ENCODE data around the gene ANKRD13D. TPM values are rescaled to one million over a fixed set of nuclear protein-coding genes. Genes with fewer than 3 reads are reported as not detected.

Gene ANKRD13D
- total RNA-seq, 2 experiments from 2014 or later: 148 to 172 TPM

GRCh38 chr11:67345920-67346819 lies 57.1 kb downstream of the ANKRD13D start:
- no peak overlapping the region for H3K4me3 Mint-ChIP-seq
- DNase-seq (no peak), ATAC-seq (peak; percentile 70)
- no peaks in the 10 kb centered on the region for H3K27me3 Mint-ChIP-seq
- CTCF ChIA-PET: interaction anchor here (0.7 to 4.5 kb wide), 31 partner anchors 8 to 290 kb away, joined by 3 to 55 read pairs (median 5); partner anchors contain the start of genes CDK2AP2, CLCF1, GRK2 and NUDT8
- no peak overlapping the region for H3K27ac Mint-ChIP-seq
- H3K9me3 Mint-ChIP-seq (ENCODE audit: low read depth): no peaks in the 10 kb centered on the region
- peaks cover 31% of the 10 kb centered on the region for H3K4me1 Mint-ChIP-seq
- no peaks in the 10 kb centered on the region for H3K36me3 Mint-ChIP-seq

DNA sequence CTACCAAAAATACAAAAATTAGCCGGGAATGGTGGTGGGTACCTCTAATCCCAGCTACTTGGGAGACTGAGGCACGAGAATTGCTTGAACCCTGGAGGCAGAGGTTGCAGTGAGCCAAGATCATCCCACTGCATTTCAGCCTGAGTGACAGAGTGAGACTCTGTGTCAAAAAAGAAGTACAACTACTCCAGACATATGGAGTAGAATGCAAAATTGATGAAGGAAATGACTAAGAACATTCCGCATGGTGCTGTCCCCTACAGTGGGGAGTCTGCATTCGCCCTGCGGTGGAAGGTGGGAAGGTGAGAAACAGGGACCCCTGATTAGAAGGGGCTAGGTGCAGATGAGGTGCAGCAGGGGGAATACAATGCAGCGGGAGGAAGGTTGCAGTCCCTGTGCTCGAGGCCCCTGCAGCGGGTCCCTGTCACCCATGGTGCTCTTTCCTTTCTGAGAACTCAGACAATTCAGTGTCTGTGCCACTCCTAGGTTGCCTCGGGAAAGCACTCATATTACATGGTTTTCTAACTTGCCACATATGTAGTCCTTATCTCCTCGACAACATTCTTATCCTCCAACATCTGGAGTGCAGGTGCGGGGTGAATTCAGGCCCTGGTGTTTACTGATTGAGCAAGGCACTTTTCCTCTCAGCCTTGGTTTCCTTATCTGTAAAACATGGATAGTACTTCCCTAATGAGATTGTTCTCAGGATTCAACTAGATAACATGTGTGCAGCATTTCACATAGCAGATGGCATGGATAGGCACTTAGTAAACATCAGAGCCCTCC lies 59.1 kb downstream of the ANKRD13D start:
- Mint-ChIP-seq H3K27ac (no peak overlapping the region), H3K4me1 (peaks cover 43% of the 10 kb centered on the region)

GRCh38 chr11:67349036-67349435 lies 59.9 kb downstream of the ANKRD13D start:
- Mint-ChIP-seq H3K27me3 (no peaks in the 10 kb centered on the region), H3K4me1 (peaks cover 46% of the 10 kb centered on the region), H3K27ac (no peak overlapping the region), H3K9me3 (ENCODE audit: low read depth) (no peaks in the 10 kb centered on the region), H3K4me3 (no peak overlapping the region), H3K36me3 (peaks cover 1% of the 10 kb centered on the region)
- CTCF ChIA-PET: interaction anchor here (0.8 to 26.6 kb wide), 6 partner anchors 9 to 280 kb away, joined by 3 to 1153 read pairs (median 4); partner anchors contain the start of genes CLCF1 and RAD9A
- no peak for ATAC-seq
- DNase-seq: no peak

More for the DNA sequence above, 59.1 kb downstream of the ANKRD13D start:
- H3K36me3 Mint-ChIP-seq: peaks cover 1% of the 10 kb centered on the region
- no peak overlapping the region for H3K4me3 Mint-ChIP-seq
- ATAC-seq: no peak
- H3K27me3 Mint-ChIP-seq: no peaks in the 10 kb centered on the region
- no peak for DNase-seq
- no peaks in the 10 kb centered on the region for H3K9me3 Mint-ChIP-seq (ENCODE audit: low read depth)
- CTCF ChIA-PET: interaction anchor here (0.8 to 26.6 kb wide), 12 partner anchors 10 to 281 kb away, joined by 3 to 1153 read pairs (median 22); partner anchors contain the start of genes CLCF1, PPP1CA and RAD9A

DNA sequence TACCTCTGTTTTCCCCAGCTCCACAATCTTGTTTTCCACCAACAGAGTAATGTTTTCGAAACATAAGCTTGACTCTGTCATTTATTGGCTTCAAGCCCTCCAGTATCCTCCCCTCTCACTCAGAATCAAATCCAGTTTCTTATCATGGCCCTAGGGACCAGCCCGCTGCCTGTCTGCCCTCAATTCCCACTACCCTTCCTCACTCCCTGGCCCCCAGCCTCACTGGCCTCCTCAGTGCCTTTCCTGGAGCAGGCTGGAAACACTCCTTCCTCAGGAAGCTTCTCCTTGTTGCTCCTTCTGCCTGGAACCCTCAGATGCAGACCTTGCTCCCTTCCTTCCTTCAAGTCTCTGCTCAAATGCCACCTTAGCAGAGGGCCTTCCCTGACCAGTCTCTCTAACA lies 60.4 kb downstream of the ANKRD13D start:
- Mint-ChIP-seq H3K27me3 (no peaks in the 10 kb centered on the region), H3K36me3 (peaks cover 1% of the 10 kb centered on the region), H3K4me3 (no peak overlapping the region), H3K4me1 (peaks cover 46% of the 10 kb centered on the region), H3K27ac (no peak overlapping the region), H3K9me3 (ENCODE audit: low read depth) (no peaks in the 10 kb centered on the region)
- no peak for ATAC-seq
- CTCF ChIA-PET: interaction anchor here (0.8 to 26.6 kb wide), 6 partner anchors 9 to 279 kb away, joined by 3 to 1153 read pairs (median 4); partner anchors contain the start of genes CLCF1 and RAD9A
- DNase-seq: no peak

DNA sequence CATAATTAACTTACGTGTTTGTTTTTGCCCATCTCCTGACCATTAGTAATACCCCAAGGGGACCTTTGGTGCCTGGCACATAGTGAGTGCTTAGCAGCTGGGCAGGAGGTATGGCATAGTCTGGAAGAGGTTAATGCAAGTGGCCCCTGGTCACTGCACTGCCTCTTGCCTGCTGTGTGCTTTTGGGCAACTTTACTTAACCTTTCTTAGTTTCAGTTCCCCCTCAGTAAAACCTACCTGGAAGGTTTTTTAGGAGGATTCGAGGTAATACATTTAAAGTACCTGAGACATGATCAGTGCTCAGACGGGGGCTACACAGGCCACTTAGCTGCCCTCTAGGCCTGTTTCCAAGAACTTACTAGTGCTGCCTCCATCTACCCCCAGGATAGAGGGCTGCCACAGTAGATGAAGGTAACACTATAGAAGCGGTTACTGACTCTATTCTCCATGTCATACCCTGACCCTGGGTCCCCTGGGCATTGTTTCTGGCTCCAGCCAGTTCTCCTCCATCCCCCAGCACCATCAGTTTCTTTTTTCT lies 60.9 kb downstream of the ANKRD13D start:
- ATAC-seq (no peak), DNase-seq (no peak)
- H3K36me3 Mint-ChIP-seq: peaks cover 1% of the 10 kb centered on the region
- H3K27ac Mint-ChIP-seq: no peak overlapping the region
- CTCF ChIA-PET: interaction anchor here (0.9 to 26.6 kb wide), 13 partner anchors 8 to 125 kb away, joined by 3 to 1153 read pairs (median 4); partner anchors contain the start of genes ANKRD13D, CLCF1 and RAD9A
- H3K9me3 Mint-ChIP-seq (ENCODE audit: low read depth): no peaks in the 10 kb centered on the region
- H3K4me3 Mint-ChIP-seq: no peak overlapping the region
- no peaks in the 10 kb centered on the region for H3K27me3 Mint-ChIP-seq
- H3K4me1 Mint-ChIP-seq: peaks cover 47% of the 10 kb centered on the region

GRCh38 chr11:67351275-67352005 lies 62.3 kb downstream of the ANKRD13D start:
- peak overlapping the region; percentile 37 for H3K4me3 Mint-ChIP-seq
- no peaks in the 10 kb centered on the region for H3K9me3 Mint-ChIP-seq (ENCODE audit: low read depth)
- peak; percentile 65 for DNase-seq
- no peaks in the 10 kb centered on the region for H3K27me3 Mint-ChIP-seq
- peaks cover 34% of the 10 kb centered on the region for H3K4me1 Mint-ChIP-seq
- CTCF ChIA-PET: interaction anchor here (0.8 to 26.6 kb wide), 32 partner anchors 8 to 279 kb away, joined by 3 to 1153 read pairs (median 6); partner anchors contain the start of genes ANKRD13D, CDK2AP2, CLCF1 and GPR152
- H3K36me3 Mint-ChIP-seq: peaks cover 1% of the 10 kb centered on the region
- H3K27ac Mint-ChIP-seq: peak overlapping the region; percentile 75
- no peak for ATAC-seq

Other genes with a start within 250 kb of the ANKRD13D start
- gene RHOD, start 232.5 kb upstream of the ANKRD13D start, total RNA-seq: under 1 TPM; 0.52 to 0.79 TPM
- gene KDM2A, start 170.0 kb upstream of the ANKRD13D start, total RNA-seq: 100 to 1,000 TPM in 1 of 2 experiments, 10 to 100 TPM in 1; 93.6 to 116 TPM
- 100 to 1,000 TPM; 366 to 402 TPM for gene GRK2, start 22.8 kb upstream of the ANKRD13D start, total RNA-seq
- 10 to 100 TPM; 10.7 to 26.4 TPM for gene SSH3, start 14.2 kb downstream of the ANKRD13D start, total RNA-seq
- 10 to 100 TPM; 36.5 to 49.6 TPM for gene POLD4, start 64.2 kb downstream of the ANKRD13D start, total RNA-seq
- gene CLCF1, start 84.3 kb downstream of the ANKRD13D start, total RNA-seq: 1 to 10 TPM in 1 of 2 experiments, under 1 TPM in 1; 0.76 to 1.9 TPM
- 10 to 100 TPM; 49.6 to 80.5 TPM for gene RAD9A, start 102.7 kb downstream of the ANKRD13D start, total RNA-seq
- gene PPP1CA, start 112.6 kb downstream of the ANKRD13D start, total RNA-seq: 100 to 1,000 TPM; 309 to 360 TPM
- 100 to 1,000 TPM; 278 to 312 TPM for gene TBC1D10C, start 114.8 kb downstream of the ANKRD13D start, total RNA-seq
- gene CARNS1, start 126.4 kb downstream of the ANKRD13D start, total RNA-seq: 1 to 10 TPM; 1.3 TPM
- gene RPS6KB2, start 139.2 kb downstream of the ANKRD13D start, total RNA-seq: 10 to 100 TPM; 63.3 to 65.0 TPM
- 100 to 1,000 TPM; 390 to 424 TPM for gene PTPRCAP, start 148.4 kb downstream of the ANKRD13D start, total RNA-seq
- 10 to 100 TPM; 61.0 to 62.6 TPM for gene CORO1B, start 154.2 kb downstream of the ANKRD13D start, total RNA-seq
- not detected for gene GPR152, start 163.4 kb downstream of the ANKRD13D start, total RNA-seq
- 1 to 10 TPM in 1 of 2 experiments, under 1 TPM in 1; 0.96 to 3.4 TPM for gene CABP4, start 166.1 kb downstream of the ANKRD13D start, total RNA-seq
- gene TMEM134, start 179.9 kb downstream of the ANKRD13D start, total RNA-seq: 10 to 100 TPM; 32.8 to 41.9 TPM
- gene AIP, start 193.7 kb downstream of the ANKRD13D start, total RNA-seq: 100 to 1,000 TPM; 168 to 178 TPM
- 100 to 1,000 TPM; 124 to 133 TPM for gene PITPNM1, start 216.1 kb downstream of the ANKRD13D start, total RNA-seq
- 100 to 1,000 TPM in 1 of 2 experiments, 10 to 100 TPM in 1; 95.2 to 104 TPM for gene CDK2AP2, start 218.9 kb downstream of the ANKRD13D start, total RNA-seq
- gene CABP2, start 234.1 kb downstream of the ANKRD13D start, total RNA-seq: not detected